ENCODE data around the gene CAMK2G.

DNA sequence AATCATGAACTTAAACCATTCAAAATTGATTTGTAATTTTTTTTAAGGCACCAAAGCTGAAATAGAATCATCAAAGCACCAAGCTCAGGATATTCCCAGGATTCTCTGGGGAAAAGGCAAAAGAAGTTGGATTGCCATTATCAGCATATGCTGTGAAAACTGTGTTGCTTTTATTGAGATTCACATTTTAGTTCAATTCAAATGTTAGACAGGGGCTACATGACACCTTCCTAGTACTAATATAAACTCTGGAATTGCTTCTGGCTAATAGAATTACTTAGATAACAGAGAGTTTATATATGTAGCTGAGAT is 58.7 kb downstream of the CAMK2G start:
- no peak for TF ChIP-seq EZH2phosphoT487 (IDR thresholded peaks at IDR 0.05; ENCODE audit: insufficient read depth, low read depth)
- TF ChIP-seq EZH2 (IDR thresholded peaks at IDR 0.05; ENCODE audit: insufficient read depth, poor library complexity, severe bottlenecking) = no peak
